Activated gamma-delta T cell treated with Interleukin-2 at 50 U/mL for 16 hours (primary cell): ENCODE measurements around the gene RIOK2.
"Not testable (repeated sequence)": the region's sequence is repeated elsewhere in the genome, so short reads cannot be mapped to it uniquely, and the experiment has no call there.

Experiments
- DNase-seq: peaks from one replicate; pipeline ENCODE4 v3.0.0-alpha.2; 2020

RIOK2 gene

DNA sequence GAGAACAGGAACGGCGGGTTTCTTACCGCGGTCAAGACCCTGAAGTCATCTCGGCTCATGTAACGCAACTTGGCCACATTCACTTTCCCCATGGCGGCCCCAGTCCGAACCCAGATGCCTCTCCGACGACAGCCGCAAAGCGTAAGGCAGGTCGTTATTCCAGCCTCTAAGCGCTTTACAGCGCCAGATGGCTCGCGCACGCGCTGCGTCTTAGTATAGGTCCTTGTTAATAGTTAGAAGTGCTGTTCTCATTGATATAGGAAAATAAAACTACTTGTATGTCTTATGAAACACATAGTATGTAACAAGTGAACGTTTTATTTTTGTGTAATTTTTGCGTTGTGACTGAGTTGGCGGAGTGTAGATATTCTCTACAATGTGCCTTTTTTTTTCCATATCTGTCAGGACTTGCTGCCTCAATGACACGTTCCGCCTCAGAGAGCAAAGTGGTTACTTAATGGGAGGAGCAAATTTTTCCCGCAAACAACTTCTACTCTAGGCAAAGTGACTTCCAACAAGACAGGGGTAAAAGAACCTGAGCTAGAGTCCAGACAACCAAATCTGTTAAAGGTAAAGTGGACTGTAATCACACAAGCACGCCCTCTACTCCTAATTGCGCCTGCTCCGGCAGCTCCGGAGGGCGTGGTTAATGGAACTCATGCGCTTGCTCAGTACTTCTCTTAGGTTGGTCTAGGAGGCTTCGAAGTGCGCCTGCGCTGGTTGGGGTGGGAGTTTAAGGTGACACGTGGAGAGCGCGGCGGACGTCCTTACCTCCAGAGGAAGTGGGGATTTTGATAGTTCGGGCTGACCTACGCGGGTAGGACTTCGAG is at the start of gene RIOK2:
TSS of gene RIOK2 (minus strand) at position 148 of the 830 bp plus-strand sequence. CDS start at position 92, 56 bp downstream.
- DNase-seq = peak; percentile 91

DNA sequence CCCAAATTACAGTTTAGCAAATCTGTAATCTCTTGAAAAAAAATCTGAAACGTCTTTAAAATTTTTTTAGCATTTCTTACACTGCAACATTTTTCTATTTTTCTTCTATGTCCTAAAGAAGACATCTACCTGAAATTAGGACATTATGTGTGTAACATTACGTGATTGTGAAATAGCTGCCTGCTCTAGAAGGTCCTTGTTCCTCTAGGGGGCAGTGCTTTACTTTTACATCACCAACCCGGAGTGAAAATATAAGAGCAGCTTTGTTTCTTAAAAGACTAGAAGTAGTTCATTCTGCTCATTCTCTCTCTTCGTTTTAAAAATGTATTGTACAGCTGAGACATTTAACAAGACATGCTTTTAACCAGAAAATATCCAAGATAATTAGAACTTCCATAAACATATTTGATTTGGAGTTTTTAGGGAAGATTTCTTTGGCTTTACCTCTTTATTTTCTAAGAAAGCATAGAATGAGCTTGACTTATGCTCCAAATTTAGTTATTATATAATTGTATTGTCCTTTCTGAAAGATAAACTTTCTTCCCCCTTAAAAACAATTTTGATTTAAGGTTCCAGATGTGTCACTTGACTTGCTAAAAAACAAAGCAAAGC is 48.1 kb upstream of the RIOK2 start:
- no peak for DNase-seq

DNA sequence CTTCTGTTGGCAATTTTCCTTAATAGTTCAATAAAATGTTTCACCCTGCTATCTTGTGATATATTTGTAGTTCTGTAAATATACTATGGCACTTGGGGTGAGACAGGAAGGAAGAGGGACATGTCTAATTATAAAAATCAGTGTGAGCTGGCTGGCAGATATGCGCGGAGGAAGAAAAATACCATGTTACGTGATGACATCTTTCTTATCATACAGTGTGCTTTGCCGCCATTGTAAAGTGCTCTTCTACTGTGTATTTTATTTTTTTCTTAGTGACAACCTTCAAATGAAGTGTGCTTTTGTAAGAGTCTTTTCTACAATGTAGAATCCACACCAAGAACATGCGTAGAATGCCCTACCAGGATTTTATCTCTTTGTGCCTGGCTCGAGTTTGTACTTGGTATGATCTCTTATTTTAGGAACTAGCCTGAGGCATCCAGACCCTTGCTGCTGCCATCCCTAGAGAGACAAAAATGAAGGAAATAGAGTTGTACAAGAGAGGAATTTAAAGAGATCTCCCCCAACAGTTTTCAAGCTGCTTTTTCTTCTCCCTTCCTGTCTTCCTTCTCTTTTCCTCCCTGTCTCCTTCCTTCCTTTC is 46.7 kb upstream of the RIOK2 start:
- no peak for DNase-seq

- no peak for DNase-seq
Measured at GRCh38 chr5:97229196-97229595, 46.1 kb upstream of the RIOK2 start.

- no peak for DNase-seq
Measured at GRCh38 chr5:97225222-97225621, 42.2 kb upstream of the RIOK2 start.

- no peak for DNase-seq
Measured at GRCh38 chr5:97224112-97224750, 41.2 kb upstream of the RIOK2 start.

- DNase-seq = no peak
Measured at GRCh38 chr5:97223596-97223995, 40.5 kb upstream of the RIOK2 start.

GRCh38 chr5:97209343-97209742 is 26.3 kb upstream of the RIOK2 start:
- no peak for DNase-seq

GRCh38 chr5:97208714-97209113 is 25.7 kb upstream of the RIOK2 start:
- DNase-seq = no peak

GRCh38 chr5:97208184-97208713 is 25.2 kb upstream of the RIOK2 start:
- DNase-seq = no peak

- no peak for DNase-seq
Measured at GRCh38 chr5:97194366-97194765, 11.3 kb upstream of the RIOK2 start.

GRCh38 chr5:97193355-97193688 is 10.3 kb upstream of the RIOK2 start:
- DNase-seq = no peak

- DNase-seq = no peak
Measured at GRCh38 chr5:97192580-97193354, 9.7 kb upstream of the RIOK2 start.

DNA sequence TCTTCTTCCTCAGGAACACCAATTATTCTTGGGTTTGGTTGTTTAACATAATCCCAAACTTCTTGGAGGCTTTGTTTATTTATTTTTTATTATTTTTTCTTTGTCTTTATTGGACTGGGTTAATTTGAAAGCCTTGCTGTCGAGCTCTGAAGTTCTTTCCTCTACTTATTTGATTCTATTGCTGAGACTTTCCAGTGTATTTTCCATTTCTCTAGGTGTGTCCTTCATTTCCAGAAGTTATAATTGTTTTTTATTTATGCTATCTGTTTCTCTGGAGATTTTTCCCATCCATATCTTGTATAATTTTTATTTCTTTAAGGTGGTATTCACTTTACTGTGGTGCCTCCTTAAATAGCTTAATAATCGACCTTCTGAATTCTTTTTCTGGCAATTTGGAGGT is 8.8 kb upstream of the RIOK2 start:
- DNase-seq = no peak

DNA sequence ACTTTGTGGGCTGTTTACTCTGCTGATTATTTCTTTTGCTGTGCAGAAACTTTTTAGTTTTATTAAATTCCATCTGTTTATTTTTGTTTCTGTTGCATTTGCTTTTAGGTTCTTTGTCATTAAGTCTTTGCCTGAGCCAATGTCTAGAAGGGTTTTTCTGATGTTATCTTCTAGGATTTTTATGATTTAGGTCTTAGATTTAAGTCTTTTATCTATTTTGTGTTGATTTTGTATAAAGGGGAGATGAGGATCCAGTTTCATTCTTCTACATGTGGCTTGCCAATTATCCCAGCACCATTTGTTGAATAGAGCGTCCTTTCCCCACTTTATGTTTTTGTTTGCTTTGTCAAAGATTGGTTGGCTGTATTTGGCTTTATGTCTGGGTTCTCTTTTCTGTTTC is 6.5 kb upstream of the RIOK2 start:
- DNase-seq = not testable (repeated sequence)

GRCh38 chr5:97183930-97184213 is 825 bp upstream of the RIOK2 start:
- DNase-seq = no peak

- DNase-seq = no peak
Measured at GRCh38 chr5:97182571-97183099, 412 bp downstream of the RIOK2 start.

DNA sequence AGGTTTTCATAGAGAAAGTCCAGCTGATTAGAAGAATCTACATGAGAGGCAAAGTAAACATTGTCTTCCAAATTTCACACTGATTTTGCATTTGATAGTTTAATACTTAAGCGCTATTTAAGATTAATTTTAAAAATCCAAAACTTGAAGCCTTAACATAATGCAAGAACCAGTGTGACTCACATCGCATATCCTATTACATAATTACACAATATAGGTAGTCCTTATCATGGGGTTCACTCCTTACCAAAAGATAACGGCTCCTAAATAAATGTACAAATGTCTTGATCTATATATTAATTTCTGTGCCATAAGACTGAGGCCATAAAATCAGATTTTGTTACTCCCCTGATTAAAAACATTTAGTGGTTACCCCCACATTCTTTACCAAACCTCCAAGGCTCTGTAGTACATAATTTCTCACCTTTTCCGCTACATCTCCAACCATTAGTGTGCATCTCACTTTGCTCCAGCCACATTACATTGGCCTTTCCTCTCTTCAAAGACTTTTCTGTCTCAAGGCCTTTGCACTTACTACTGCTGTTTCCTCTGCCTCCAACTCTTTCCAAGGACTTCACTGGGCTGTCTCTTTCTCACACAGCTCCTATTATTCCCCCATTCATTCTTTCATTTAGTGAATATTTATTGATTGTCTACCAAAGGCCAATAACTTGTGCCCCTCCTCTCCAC is 1.0 kb downstream of the RIOK2 start:
- DNase-seq = no peak

- DNase-seq = not testable (repeated sequence)
Measured at GRCh38 chr5:97179457-97179856, 3.6 kb downstream of the RIOK2 start.

DNA sequence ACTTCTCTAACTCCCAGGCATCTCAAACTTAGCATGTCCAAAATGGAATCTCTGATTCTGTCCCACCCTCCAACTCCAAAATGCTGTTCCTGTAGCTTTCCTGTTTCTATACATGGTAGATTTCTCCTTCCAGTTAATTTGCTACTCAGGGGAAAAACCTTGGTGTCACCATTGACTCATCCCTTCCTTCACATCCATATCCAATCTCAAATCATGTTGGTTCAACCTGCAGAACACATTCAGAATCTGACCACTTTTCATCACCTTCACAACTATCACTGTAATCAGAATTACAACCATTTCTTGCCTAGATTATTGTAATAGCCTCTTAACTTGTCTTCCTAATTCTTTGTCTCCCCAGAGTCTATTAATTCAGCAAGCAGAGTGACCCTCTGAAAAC is 10.8 kb downstream of the RIOK2 start:
- DNase-seq = no peak

- no peak for DNase-seq
Measured at GRCh38 chr5:97171703-97172102, 11.3 kb downstream of the RIOK2 start.

DNA sequence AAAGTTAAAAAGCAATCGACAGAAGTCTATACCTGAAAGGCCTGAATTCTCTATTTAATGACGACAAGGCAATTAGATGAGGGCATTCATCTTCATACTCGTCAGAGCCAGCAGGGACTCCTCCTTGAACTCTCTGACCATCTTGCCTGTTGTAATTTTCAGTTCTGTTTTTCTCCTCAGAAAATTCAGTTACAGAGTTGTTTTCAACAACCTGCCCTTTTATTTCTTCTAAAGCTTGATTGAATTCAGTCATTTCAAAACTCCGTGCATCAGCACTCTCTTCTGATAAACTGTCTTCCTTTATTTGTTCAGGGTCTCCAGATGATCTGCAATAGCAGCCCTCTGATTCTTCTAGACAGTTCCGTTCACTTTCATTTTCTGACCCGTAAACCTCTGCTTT is 15.6 kb downstream of the RIOK2 start:
- DNase-seq = no peak
